HepG2 (cell line): ENCODE data around the gene GNG7. TPM values are rescaled to one million over a fixed set of nuclear protein-coding genes. Genes with fewer than 3 reads are reported as not detected.

Source experiments
- AFF4 ChIP-seq: sonication (generic); formaldehyde crosslinking; IDR thresholded peaks from 2 replicates; pipeline ENCODE4 v1.4.0; 2020; ENCODE audit warnings: missing genetic modification reagents
- BORCS8-MEF2B ChIP-seq: sonication (generic); formaldehyde crosslinking; IDR thresholded peaks from 2 replicates; pipeline ENCODE4 v1.8.0; 2022; ENCODE audit warnings: mild to moderate bottlenecking, missing genetic modification reagents
- FOXK1 ChIP-seq: sonication (generic); formaldehyde crosslinking; IDR thresholded peaks from 2 replicates; pipeline ENCODE4 v1.4.0; 2020; ENCODE audit warnings: low read depth, missing genetic modification reagents, borderline replicate concordance
- GLMP ChIP-seq: sonication (generic); formaldehyde crosslinking; IDR thresholded peaks from 2 replicates; pipeline ENCODE4 v1.9.0; 2021; ENCODE audit warnings: missing genetic modification reagents, mild to moderate bottlenecking, borderline replicate concordance
- HOMEZ ChIP-seq: IDR thresholded peaks from 2 replicates; pipeline ENCODE4 v1.6.1; 2016; ENCODE audit warnings: low read depth
- JUND ChIP-seq: sonication (generic); formaldehyde crosslinking; IDR thresholded peaks from 2 replicates; pipeline ENCODE4 v1.8.0; 2022; ENCODE audit warnings: mild to moderate bottlenecking, missing genetic modification reagents
- KLF11 ChIP-seq: IDR thresholded peaks from 2 replicates; pipeline ENCODE4 v1.6.1; 2016; ENCODE audit warnings: missing compliant biosample characterization
- NCOA5 ChIP-seq: sonication (generic); formaldehyde crosslinking; IDR thresholded peaks from 2 replicates; pipeline ENCODE4 v1.4.0; 2020; ENCODE audit warnings: missing genetic modification reagents
- NR2F1 ChIP-seq, 2 experiments: fragments of 450-650 bp in 1 of 2; formaldehyde crosslinking in 1 of 2; IDR thresholded peaks; 2 replicates each; pipeline versions ENCODE4 v1.5.0 to v1.6.1; 2016 to 2020; ENCODE audit warnings: mild to moderate bottlenecking in 1 of 2, missing compliant biosample characterization in 1 of 2, missing genetic modification reagents in 1 of 2, moderate library complexity in 1 of 2
- NR2F6 ChIP-seq, 2 experiments: IDR thresholded peaks; 2 replicates each; pipeline ENCODE4 v1.6.1; 2016; ENCODE audit warnings: antibody characterized with exemption in 1 of 2, mild to moderate bottlenecking in 1 of 2
- SKIL ChIP-seq: sonication (generic); formaldehyde crosslinking; IDR thresholded peaks from 2 replicates; pipeline ENCODE4 v1.8.0; 2022; ENCODE audit warnings: missing genetic modification reagents, mild to moderate bottlenecking, moderate library complexity, borderline replicate concordance
- SNRNP70 ChIP-seq: fragments of 200-400 bp; formaldehyde crosslinking; IDR thresholded peaks from 2 replicates; pipeline ENCODE4 v1.6.1; 2017; ENCODE audit warnings: mild to moderate bottlenecking, low read depth, low read length, moderate library complexity
- YEATS4 ChIP-seq: sonication (generic); formaldehyde crosslinking; IDR thresholded peaks from 2 replicates; pipeline ENCODE4 v1.4.0; 2020; ENCODE audit warnings: missing genetic modification reagents, borderline replicate concordance
- ZBTB7A ChIP-seq: sonication (generic); formaldehyde crosslinking; IDR thresholded peaks from 2 replicates; pipeline ENCODE4 v1.8.0; 2022; ENCODE audit warnings: mild to moderate bottlenecking, missing genetic modification reagents
- ZC3H13 ChIP-seq: sonication (generic); formaldehyde crosslinking; IDR thresholded peaks from 2 replicates; pipeline ENCODE4 v1.8.1; 2023; ENCODE audit warnings: mild to moderate bottlenecking, missing genetic modification reagents, moderate library complexity
- ZFP62 ChIP-seq: sonication (generic); formaldehyde crosslinking; IDR thresholded peaks from 2 replicates; pipeline ENCODE4 v1.4.0; 2020; ENCODE audit warnings: missing genetic modification reagents
- ZGPAT ChIP-seq: IDR thresholded peaks from 2 replicates; pipeline ENCODE4 v1.6.1; 2016; ENCODE audit warnings: mild to moderate bottlenecking
- ZNF441 ChIP-seq: sonication (generic); formaldehyde crosslinking; IDR thresholded peaks from 2 replicates; pipeline ENCODE4 v1.7.0; 2021; ENCODE audit warnings: missing genetic modification reagents, borderline replicate concordance
- ZNF552 ChIP-seq: sonication (generic); formaldehyde crosslinking; IDR thresholded peaks from 2 replicates; pipeline ENCODE4 v1.9.0; 2022; ENCODE audit warnings: missing genetic modification reagents, mild to moderate bottlenecking, borderline replicate concordance
- ZNF598 ChIP-seq: sonication (generic); formaldehyde crosslinking; IDR thresholded peaks from 2 replicates; pipeline ENCODE4 v1.5.1; 2020; ENCODE audit warnings: mild to moderate bottlenecking, missing genetic modification reagents, borderline replicate concordance
- polyA plus RNA-seq, 8 experiments: library from polyadenylated mRNA; depleted of rRNA in 3 of 8; stranded (reverse) in 7 of 8; unstranded in 1 of 8; fragments of >200 nt; fragmentation: Illumina TruSeq in 4 of 8; extraction: Trizol in 4 of 8; gene quantifications; 2 replicates each; pipeline versions ENCODE4 v1.2.1 to v1.2.3, GENCODE V29; 2011 to 2016; ENCODE audit warnings: low read depth in 4 of 8, missing spikeins in 1 of 8, mixed read lengths in 1 of 8; ENCODE audit not compliant: insufficient read depth in 1 of 8
- total RNA-seq, 5 experiments: library from RNA; depleted of rRNA; stranded (reverse); fragments of >200 nt; fragmentation: Illumina TruSeq; extraction: Trizol; gene quantifications; 2 replicates each; pipeline ENCODE4 v1.2.3, GENCODE V29; 2016; ENCODE audit warnings: low read depth in 1 of 5

GNG7 gene
- total and polyA plus RNA-seq, 2 of the 13 experiments (the other 11 are each of a cell fraction or from before 2014, with no cell fraction given): 1.4 to 3.3 TPM

- TF ChIP-seq SKIL (CRISPR knock-in tag) (peak; percentile 69), ZGPAT (CRISPR knock-in tag) (no peak), GLMP (CRISPR knock-in tag) (no peak), ZFP62 (CRISPR knock-in tag) (no peak), BORCS8-MEF2B (0 out of 2 replicates have a peak, but pooled peaks have one; percentile 6), NCOA5 (no peak), ZNF552 (no peak), FOXK1 (CRISPR knock-in tag) (0 out of 2 replicates have a peak, but pooled peaks have one; percentile 14), HOMEZ (CRISPR knock-in tag) (no peak), AFF4 (no peak), SNRNP70 (no peak), ZNF598 (CRISPR knock-in tag) (no peak), ZNF441 (CRISPR knock-in tag) (no peak), NR2F6 (IDR thresholded peaks at IDR 0.05) (no peak), NR2F6 (CRISPR knock-in tag; IDR thresholded peaks at IDR 0.05) (no peak), NR2F1 (CRISPR knock-in tag; IDR thresholded peaks at IDR 0.05) (no peak), YEATS4 (no peak), KLF11 (CRISPR knock-in tag) (no peak), ZC3H13 (CRISPR knock-in tag) (no peak), JUND (CRISPR knock-in tag) (peak; percentile 71), ZBTB7A (CRISPR knock-in tag) (peak; percentile 80)
These were observed 178.1 kb downstream of the GNG7 start (continued) for GRCh38 chr19:2524361-2524839.
